Kidney epithelial cell (primary cell): ENCODE results near the gene CTAGE1. TPM values are rescaled to one million over a fixed set of nuclear protein-coding genes. Genes with fewer than 3 reads are reported as not detected.

Experiments
- total RNA-seq: library from RNA; depleted of rRNA; stranded (reverse); fragments of >200 nt; gene quantifications from 2 replicates; pipeline ENCODE4 v1.2.3, GENCODE V29; 2015

The CTAGE1 gene
- total RNA-seq, 1 donor from 2014 or later, result not detected

Other genes starting within 250 kb of the CTAGE1 start
- 2.5 TPM in 2 replicates for gene GATA6, start 248.3 kb downstream of the CTAGE1 start, total RNA-seq